AG04450 (cell line): Measurements from ENCODE around the gene ALS2CL. TPM values are rescaled to one million over a fixed set of nuclear protein-coding genes. Genes with fewer than 3 reads are reported as not detected.

ENCODE experiments used
- CTCF ChIA-PET: fragments of 300-600, 350-600 bp; formaldehyde crosslinking; extraction: SDS; loops from one replicate; lab custom pipeline; 2022; ENCODE audit warnings: antibody characterized with exemption, inconsistent platforms; lab: Charles Lee
- POLR2A ChIA-PET: fragments of 350-600 bp; formaldehyde crosslinking; extraction: SDS; loops from one replicate; lab custom pipeline; 2021; ENCODE audit warnings: antibody characterized with exemption, inconsistent platforms; lab: Yijun Ruan, JAX
- DNase-seq: peaks from one replicate; pipeline ENCODE4 v3.0.0-alpha.2; 2011; ENCODE audit warnings: low read depth, low spot score
- H3K27ac ChIP-seq: one replicate; pipeline ENCODE4 v1.5.1; 2012; ENCODE audit warnings: low read depth, low read length, control low read depth
- H3K27me3 ChIP-seq: one replicate; pipeline ENCODE4 v1.6.0; 2012; ENCODE audit warnings: low read length; ENCODE audit not compliant: control insufficient read depth, insufficient read depth
- H3K4me3 ChIP-seq: 2 replicates; pipeline ENCODE4 v1.5.1; 2011; ENCODE audit warnings: mild to moderate bottlenecking, low read depth, low read length, control low read depth
- H3K9me3 ChIP-seq: 2 replicates; pipeline ENCODE4 v1.5.1; 2012; ENCODE audit warnings: low read length; ENCODE audit not compliant: control insufficient read depth, insufficient read depth
- polyA plus RNA-seq: library from polyadenylated mRNA; depleted of rRNA; stranded (reverse); fragments of >200 nt; gene quantifications from 2 replicates; pipeline ENCODE4 v1.2.3, GENCODE V29; 2011
- TF ChIP-seq, protein P1 (sequence below): IDR thresholded peaks from 2 replicates; pipeline ENCODE4 v1.5.1; 2011; ENCODE audit warnings: low read depth, low read length, control low read depth, inconsistent platforms

Gene ALS2CL
- polyA plus RNA-seq, 1 experiment, result 0.89 TPM

- CTCF ChIA-PET, result interaction anchor here (1.0 to 2.2 kb wide), 3 partner anchors 11 to 206 kb away, joined by 3 to 8 read pairs (median 4); no protein-coding TSS in a partner anchor
- no peak for DNase-seq
- peaks cover 30% of the 10 kb centered on the region for H3K27me3 ChIP-seq
- POLR2A ChIA-PET, result no interaction called here
- H3K9me3 ChIP-seq, result no peaks in the 10 kb centered on the region
- TF ChIP-seq, protein P1, sequence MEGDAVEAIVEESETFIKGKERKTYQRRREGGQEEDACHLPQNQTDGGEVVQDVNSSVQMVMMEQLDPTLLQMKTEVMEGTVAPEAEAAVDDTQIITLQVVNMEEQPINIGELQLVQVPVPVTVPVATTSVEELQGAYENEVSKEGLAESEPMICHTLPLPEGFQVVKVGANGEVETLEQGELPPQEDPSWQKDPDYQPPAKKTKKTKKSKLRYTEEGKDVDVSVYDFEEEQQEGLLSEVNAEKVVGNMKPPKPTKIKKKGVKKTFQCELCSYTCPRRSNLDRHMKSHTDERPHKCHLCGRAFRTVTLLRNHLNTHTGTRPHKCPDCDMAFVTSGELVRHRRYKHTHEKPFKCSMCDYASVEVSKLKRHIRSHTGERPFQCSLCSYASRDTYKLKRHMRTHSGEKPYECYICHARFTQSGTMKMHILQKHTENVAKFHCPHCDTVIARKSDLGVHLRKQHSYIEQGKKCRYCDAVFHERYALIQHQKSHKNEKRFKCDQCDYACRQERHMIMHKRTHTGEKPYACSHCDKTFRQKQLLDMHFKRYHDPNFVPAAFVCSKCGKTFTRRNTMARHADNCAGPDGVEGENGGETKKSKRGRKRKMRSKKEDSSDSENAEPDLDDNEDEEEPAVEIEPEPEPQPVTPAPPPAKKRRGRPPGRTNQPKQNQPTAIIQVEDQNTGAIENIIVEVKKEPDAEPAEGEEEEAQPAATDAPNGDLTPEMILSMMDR, result no peak
- no peak overlapping the region for H3K27ac ChIP-seq
- peak overlapping the region; percentile 38; the same call in 1 of the 2 replicates for H3K4me3 ChIP-seq
Observed at GRCh38 chr3:46693892-46694226, 380 bp upstream of the ALS2CL start.

DNA sequence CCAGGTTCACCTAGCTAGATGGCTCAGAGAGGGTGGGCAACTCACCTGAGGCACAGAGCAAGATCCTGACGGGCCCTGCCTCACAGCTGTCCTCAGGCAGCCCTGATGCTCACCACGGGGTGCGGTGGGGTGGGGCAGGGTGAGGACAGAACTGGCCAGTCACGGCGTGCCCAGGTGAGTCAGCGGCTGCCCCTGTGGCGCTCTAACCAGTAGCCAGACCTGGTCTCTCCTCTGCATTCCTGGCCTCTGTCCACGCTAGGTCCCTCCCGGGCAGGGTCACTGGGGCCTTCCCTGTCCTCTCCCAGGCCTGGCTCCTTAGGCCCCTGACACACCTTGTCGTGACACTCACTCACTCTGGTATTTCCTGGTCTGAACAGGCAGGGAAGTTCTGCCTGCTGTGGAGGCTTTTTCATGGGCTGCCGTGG, 901 bp downstream of the ALS2CL start:
- Histone ChIP-seq H3K9me3 (no peaks in the 10 kb centered on the region), H3K27ac (no peak overlapping the region), H3K27me3 (peaks cover 30% of the 10 kb centered on the region), H3K4me3 (no peak overlapping the region)
- CTCF ChIA-PET, result interaction anchor here (0.6 to 2.2 kb wide), 4 partner anchors 13 to 205 kb away, joined by 3 to 8 read pairs (median 4); no protein-coding TSS in a partner anchor
- no peak for DNase-seq
- TF ChIP-seq, protein P1, result no peak
- POLR2A ChIA-PET, result interaction anchor here (0.6 kb wide), 1 partner anchor 208 kb away, joined by 3 read pairs; no protein-coding TSS in a partner anchor

DNA sequence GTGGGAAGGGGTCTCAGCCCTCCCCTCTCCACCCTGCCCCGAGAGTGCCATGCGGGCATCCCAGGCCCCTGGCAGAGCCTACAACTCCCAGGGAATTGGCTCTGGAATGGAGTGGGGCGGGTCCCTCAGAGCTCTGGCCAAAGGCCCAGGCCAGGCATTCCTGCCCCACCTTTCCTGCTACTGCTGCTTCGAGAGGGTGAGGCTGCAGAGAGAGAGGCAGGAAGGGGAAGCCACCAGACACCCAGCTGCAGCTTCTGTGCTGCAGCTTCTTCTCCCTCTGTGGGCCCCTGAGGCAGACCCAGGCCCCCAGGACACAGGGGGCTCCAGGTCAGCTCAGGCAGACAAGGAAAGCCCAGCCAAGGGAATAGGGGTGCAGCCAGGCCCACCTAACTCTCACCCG, 2.7 kb downstream of the ALS2CL start:
- no peaks in the 10 kb centered on the region for H3K9me3 ChIP-seq
- H3K4me3 ChIP-seq, result no peak overlapping the region
- ChIA-PET CTCF (interaction anchor here (1.8 kb wide), 1 partner anchor 202 kb away, joined by 11 read pairs; no protein-coding TSS in a partner anchor), POLR2A (no interaction called here)
- H3K27ac ChIP-seq, result no peak overlapping the region
- TF ChIP-seq, protein P1, result no peak
- no peak for DNase-seq
- H3K27me3 ChIP-seq, result peaks cover 26% of the 10 kb centered on the region

DNA sequence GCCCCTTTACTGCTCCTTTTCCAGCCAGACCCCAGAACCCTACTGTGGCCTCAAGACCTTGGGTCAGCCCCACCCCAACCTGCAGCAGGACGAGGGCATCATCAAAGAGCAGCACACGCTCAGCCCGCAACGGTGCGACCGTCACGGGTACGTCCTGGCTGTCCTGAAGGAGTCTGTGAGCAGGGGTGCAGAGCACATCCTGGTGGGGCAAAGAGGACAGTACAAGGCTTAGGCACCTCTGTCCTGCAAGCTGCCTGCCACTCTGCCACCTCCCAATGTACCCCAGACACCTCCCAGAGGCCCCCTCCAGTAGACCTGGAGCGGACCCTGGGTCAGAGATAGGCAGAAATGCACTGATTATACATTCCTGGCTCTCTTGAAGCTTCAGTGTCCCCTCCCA, 8.0 kb downstream of the ALS2CL start:
- TF ChIP-seq, protein P1, result no peak
- peaks cover 20% of the 10 kb centered on the region for H3K27me3 ChIP-seq
- no peak overlapping the region for H3K27ac ChIP-seq
- H3K4me3 ChIP-seq, result no peak overlapping the region
- no peaks in the 10 kb centered on the region for H3K9me3 ChIP-seq
- ChIA-PET CTCF (no interaction called here), POLR2A (no interaction called here)
- DNase-seq, result no peak

DNA sequence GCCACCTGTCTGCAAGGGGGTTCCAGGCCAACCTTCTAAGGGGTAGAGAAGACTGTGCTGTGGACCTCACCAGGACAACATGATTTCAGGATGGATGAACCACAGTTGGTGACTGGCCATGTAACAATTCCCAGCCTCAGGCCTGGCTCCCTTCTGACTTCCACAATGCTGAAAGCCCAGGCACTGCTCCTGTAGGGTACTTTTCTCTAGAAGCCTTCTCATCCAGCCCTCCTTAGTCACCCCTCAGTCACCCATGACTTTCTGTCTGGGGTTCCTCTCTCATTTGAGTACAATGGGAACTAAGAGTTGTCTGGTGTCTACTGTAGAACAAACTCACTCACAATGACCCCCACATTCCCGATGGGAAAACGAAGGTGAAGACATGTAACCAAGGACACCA, 8.6 kb downstream of the ALS2CL start:
- TF ChIP-seq, protein P1, result no peak
- H3K4me3 ChIP-seq, result no peak overlapping the region
- H3K27ac ChIP-seq, result no peak overlapping the region
- ChIA-PET CTCF (no interaction called here), POLR2A (no interaction called here)
- H3K9me3 ChIP-seq, result no peaks in the 10 kb centered on the region
- peaks cover 19% of the 10 kb centered on the region for H3K27me3 ChIP-seq
- no peak for DNase-seq
